ENCODE measurements around the gene SIN3B. TPM values are rescaled to one million over a fixed set of nuclear protein-coding genes. Genes with fewer than 3 reads are reported as not detected.
A peak's percentile ranks its signal among the peaks of the same experiment; 100 is the strongest.

SIN3B gene
- total and polyA plus RNA-seq, 2 donors (not counting 1 experiment from before 2014, with no cell fraction given) = 118 to 138 TPM

- Mint-ChIP-seq H3K27ac (no peak overlapping the region), H3K27me3 (no peaks in the 10 kb centered on the region), H3K4me1 (peaks cover 45% of the 10 kb centered on the region), H3K9me3 (ENCODE audit: insufficient read depth) (no peaks in the 10 kb centered on the region), H3K4me3 (peak overlapping the region; percentile 70)
- no peak for TF ChIP-seq EZH2 (IDR thresholded peaks at IDR 0.05; ENCODE audit: borderline replicate concordance, insufficient read depth, low read depth, low read length, poor library complexity, severe bottlenecking)
- TF ChIP-seq, protein P1, sequence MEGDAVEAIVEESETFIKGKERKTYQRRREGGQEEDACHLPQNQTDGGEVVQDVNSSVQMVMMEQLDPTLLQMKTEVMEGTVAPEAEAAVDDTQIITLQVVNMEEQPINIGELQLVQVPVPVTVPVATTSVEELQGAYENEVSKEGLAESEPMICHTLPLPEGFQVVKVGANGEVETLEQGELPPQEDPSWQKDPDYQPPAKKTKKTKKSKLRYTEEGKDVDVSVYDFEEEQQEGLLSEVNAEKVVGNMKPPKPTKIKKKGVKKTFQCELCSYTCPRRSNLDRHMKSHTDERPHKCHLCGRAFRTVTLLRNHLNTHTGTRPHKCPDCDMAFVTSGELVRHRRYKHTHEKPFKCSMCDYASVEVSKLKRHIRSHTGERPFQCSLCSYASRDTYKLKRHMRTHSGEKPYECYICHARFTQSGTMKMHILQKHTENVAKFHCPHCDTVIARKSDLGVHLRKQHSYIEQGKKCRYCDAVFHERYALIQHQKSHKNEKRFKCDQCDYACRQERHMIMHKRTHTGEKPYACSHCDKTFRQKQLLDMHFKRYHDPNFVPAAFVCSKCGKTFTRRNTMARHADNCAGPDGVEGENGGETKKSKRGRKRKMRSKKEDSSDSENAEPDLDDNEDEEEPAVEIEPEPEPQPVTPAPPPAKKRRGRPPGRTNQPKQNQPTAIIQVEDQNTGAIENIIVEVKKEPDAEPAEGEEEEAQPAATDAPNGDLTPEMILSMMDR (IDR thresholded peaks at IDR 0.05) = no peak
- CTCF ChIA-PET = no interaction called here
- H3K79me2 ChIP-seq (ENCODE audit: control insufficient read depth, insufficient read depth, low read length) = no peaks in the 10 kb centered on the region
- H3K4me1 ChIP-seq (ENCODE audit: control insufficient read depth in 2 of 2, insufficient read depth in 2 of 2, low read length in 2 of 2) = peaks cover 35 to 59% of the 10 kb centered on the region in 2 donors
- H3K27ac ChIP-seq (ENCODE audit: low read length in 2 of 2) = no peak overlapping the region
- H3K4me3 ChIP-seq (ENCODE audit: control extremely low read depth in 1 of 5, extremely low read depth in 1 of 5, insufficient read depth in 1 of 5, low read depth in 2 of 5, low read length in 4 of 5) = peak overlapping the region in 4 of 5 experiments; percentile 24 to 84 (median 46)
- intact Hi-C loops (cut with micrococcal nuclease) = loop anchor here (2.0 to 10.0 kb wide), 4 partner anchors 62 to 408 kb away; partner anchors contain the start of genes ABHD8, DDA1, MRPL34 and NWD1
- POLR2A ChIA-PET = no interaction called here
- H4K20me1 ChIP-seq (ENCODE audit: control insufficient read depth, insufficient read depth, low read length, poor library complexity, severe bottlenecking) = no peaks in the 10 kb centered on the region
- ATAC-seq (ENCODE audit: low read depth) (no peak), DNase-seq (peak; percentile 49)
- H3K4me2 ChIP-seq (replicated peaks; ENCODE audit: low read depth, low read length, poor library complexity, severe bottlenecking) = peak overlapping the region; percentile 100
- H3K27me3 ChIP-seq (replicated peaks in 1 of 4; ENCODE audit: control extremely low read depth in 1 of 4, control insufficient read depth in 3 of 4, insufficient read depth in 4 of 4, low read length in 3 of 4) = peaks cover 0 to 11% (median 2%) of the 10 kb centered on the region in 4 experiments
- WGBS (ENCODE audit: insufficient coverage) = 11% methylated on average over 48 of the region's 66 CpGs
- H2AFZ ChIP-seq (ENCODE audit: insufficient read depth, low read depth, low read length, poor library complexity, severe bottlenecking) = peak overlapping the region; percentile 77
- H3K9me3 ChIP-seq (ENCODE audit: control extremely low read depth in 1 of 3, control insufficient read depth in 2 of 3, insufficient read depth in 1 of 3, low read length in 2 of 3) = peaks cover 0 to 6% (median 0%) of the 10 kb centered on the region in 3 donors
- H3K9ac ChIP-seq (ENCODE audit: low read length) = peak overlapping the region; percentile 55
- no peaks in the 10 kb centered on the region for H3K36me3 ChIP-seq (replicated peaks in 1 of 2; ENCODE audit: control extremely low read depth in 1 of 2, control insufficient read depth in 1 of 2, extremely low read depth in 1 of 2, insufficient read depth in 2 of 2, low read length in 1 of 2)
These were observed 67.2 kb downstream of the SIN3B start for GRCh38 chr19:16896146-16897028.

All from B cell (primary cell).